HG02571 (cell line): ENCODE data around the gene CPNE5.
"Not testable (repeated sequence)": the region's sequence is repeated elsewhere in the genome, so short reads cannot be mapped to it uniquely, and the experiment has no call there.

Source experiments
- ATAC-seq: cut with Tn5 transposase; IDR thresholded peaks from one replicate; pipeline ENCODE4 v1.9.1; 2021; ENCODE audit warnings: mild to moderate bottlenecking, moderate library complexity; ENCODE audit not compliant: unreplicated experiment

CPNE5 gene

GRCh38 chr6:36817176-36817817 is 21.9 kb downstream of the CPNE5 start:
- ATAC-seq = no peak

GRCh38 chr6:36815962-36816735 is 23.1 kb downstream of the CPNE5 start:
- no peak for ATAC-seq

- ATAC-seq = no peak
Measured at GRCh38 chr6:36814249-36814648, 25.0 kb downstream of the CPNE5 start.

GRCh38 chr6:36813526-36813925 is 25.7 kb downstream of the CPNE5 start:
- no peak for ATAC-seq

GRCh38 chr6:36813047-36813446 is 26.2 kb downstream of the CPNE5 start:
- ATAC-seq = not testable (repeated sequence)

- no peak for ATAC-seq
Measured at GRCh38 chr6:36809941-36810803, 29.1 kb downstream of the CPNE5 start.

- ATAC-seq = no peak
Measured at GRCh38 chr6:36809156-36809555, 30.1 kb downstream of the CPNE5 start.

DNA sequence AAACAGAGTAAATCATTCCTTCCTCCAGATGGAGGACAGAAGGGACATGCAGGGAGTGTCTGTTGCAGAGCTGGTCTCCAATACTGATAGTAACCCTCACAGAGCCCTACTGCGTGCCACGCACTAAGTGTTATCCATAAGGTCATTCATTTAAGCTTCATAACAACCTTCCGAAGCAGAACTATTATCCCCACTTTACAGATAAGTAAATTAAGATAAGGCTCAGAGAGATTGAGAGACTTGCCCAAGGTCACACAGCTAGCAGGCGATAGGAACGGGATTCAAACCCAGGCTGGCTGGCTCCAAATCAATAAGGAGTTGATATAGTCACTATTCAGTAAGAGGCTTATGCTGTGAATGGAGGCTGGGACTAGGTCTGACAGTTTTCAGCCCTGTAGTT is 30.6 kb downstream of the CPNE5 start:
- ATAC-seq = no peak

DNA sequence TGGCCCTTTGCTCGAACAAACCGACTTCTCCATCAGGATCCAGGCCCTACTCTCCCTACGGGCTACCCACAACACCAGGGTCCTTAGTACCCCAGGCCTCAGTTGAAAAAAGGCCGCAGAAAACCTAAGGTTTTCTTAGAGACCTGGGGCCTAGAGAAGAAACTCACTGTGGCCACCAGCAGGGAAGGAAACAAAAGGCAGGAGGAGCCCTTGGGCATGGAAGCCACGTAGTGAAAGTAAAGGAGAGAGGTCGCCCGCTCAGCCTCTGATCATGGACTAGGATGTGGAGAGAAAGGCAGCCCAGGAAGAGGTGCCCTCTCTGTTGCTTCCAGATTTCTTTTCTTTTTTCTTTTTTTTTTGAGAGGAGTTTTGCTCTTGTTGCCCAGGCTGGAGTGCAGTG is 31.5 kb downstream of the CPNE5 start:
- ATAC-seq = no peak

DNA sequence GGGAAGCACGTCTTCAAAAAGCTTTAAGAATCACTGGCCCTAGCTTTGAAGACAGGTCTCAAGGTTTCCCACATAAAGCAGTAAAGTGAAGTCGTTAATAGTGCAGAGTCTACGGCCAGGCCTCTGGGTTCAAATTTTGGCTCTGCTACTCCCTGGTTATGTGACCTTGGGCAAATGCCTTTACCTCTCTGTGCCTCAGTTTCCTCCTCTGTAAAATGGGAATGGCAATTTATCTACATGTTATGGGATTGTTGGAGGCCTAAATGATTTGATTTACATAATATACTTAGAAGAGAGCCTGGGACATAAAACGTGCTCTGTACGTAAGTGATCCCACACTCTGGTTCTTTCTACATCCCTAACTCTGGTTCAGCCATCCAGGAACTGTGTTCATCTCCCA is 32.1 kb downstream of the CPNE5 start:
- no peak for ATAC-seq

- no peak for ATAC-seq
Measured at GRCh38 chr6:36805917-36806316, 33.3 kb downstream of the CPNE5 start.

DNA sequence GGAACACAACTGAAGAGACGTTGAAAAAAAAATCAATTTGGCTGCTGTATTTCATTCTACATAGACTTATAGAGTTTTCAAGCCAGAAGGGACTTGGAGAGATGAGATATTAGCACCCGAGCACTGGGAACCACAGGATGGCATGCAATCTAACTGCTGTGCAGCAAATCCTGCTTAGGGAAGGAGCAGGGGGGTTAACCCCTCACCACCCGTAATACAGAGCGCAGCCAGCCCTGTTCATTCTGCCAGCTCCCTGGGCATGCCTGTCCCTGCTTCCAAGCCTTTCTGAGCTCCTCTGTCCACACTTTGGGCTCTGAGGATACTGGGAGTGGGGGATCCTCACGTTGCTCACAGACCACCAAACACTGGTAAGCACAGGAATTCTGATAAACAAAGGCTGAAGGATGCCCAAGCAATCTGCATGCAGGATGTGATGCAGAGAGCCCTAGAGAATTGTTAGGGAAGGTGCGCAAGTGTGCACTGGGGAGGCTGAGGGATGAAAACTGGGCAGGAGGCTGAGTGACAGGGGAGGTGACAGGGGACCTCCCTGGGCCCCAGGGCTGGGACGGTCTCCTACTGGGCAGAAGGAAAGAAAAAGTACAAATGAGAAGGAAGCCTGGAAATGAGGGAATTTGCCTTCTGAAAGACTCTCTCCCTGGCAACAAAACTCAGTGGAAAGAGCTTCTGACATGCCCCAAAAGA is 34.0 kb downstream of the CPNE5 start:
- no peak for ATAC-seq

GRCh38 chr6:36804563-36804962 is 34.7 kb downstream of the CPNE5 start:
- no peak for ATAC-seq

DNA sequence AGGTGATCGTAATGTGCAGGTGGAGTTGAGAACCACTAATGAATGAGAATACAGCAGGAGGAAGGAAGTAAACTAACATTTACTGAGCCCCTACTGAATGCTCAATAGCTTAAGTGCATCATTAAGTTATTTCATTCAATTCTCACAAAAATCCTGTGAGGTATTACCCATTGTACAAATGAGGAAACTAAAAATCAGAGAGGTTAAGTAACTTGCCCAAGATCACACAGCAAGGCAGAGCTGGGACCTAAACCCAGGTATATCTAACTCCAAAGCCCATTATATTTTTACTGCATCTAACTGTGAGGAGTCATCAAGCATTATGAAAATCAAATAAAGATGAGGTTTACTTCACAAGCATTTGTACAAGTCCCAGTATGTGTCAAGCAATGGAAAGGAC is 35.3 kb downstream of the CPNE5 start:
- no peak for ATAC-seq

DNA sequence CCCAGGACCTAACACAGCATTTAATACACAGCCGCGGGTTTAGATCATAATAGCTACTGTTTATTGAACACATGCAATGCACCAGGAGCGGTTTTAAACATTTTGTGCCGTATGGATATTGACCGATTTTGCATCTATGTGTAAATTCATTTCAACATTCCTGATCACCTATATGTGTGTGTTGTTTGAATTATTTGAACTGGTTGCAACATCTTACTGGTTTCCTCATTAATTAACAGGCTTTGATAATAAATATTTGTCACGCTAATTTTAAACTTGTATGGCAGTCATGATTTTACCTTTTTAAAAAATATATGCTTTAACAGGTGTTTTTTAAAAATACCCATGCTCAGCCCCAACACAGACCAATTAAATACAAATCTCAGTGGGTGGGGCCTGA is 35.8 kb downstream of the CPNE5 start:
- ATAC-seq = no peak

DNA sequence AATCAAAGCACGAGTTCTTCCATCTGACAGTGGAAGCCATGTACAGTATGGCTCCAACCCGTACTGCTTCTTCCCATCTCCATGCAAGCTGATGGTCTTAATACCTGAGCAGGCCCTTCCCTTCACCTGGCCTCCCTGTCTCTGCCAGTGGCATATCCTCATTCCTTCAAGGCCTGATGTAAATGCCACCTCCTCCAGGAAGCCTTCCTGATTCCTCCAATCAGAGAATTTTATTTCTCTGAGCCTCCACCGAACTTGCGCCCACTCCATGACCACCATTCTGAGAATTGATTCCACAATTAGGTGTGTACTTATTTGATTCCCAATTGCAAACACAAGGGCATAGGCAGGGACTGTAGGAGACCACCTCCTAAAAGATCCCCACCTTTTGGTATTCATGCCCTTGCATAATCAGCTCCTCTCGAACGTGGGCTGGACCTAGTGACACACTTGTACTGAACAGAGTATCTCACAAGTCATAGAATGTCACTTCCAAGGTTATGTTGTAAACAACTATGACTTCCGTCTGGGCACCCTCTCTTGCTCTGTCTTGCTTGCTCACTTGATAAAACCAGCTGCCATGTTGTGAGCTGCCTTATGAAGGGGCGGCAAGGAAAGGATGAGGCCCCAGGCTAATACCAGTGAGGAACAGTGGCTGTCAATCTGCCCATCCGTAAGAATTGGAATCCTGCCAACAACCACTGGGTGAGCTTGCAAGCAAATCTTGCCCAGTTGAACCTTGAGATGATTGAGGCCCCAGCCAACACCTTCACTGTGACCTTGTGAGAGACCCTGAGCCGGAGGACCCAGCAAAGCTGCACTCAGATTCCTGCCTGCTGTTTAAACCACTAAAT is 38.8 kb downstream of the CPNE5 start:
- ATAC-seq = no peak

DNA sequence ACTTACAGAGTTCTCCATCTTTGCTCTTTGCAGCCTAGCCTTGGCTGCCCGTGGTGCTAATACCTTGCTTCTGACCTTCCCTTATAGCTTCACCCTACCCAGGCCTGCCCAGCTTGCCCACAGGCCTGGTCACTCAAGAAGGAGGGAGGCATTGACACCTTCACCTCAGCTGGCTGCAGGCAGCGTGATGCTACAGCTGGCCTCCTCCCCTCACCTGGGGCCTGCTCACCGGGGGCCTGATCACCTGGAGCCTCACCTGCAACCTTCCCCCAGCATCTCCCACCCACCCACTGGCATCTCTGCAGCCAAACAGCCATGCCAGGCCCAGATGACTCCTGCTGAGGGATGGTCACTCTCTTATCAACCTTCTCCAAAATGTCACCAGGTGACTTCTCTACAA is 40.4 kb downstream of the CPNE5 start:
- ATAC-seq = no peak

GRCh38 chr6:36797653-36798052 is 41.6 kb downstream of the CPNE5 start:
- ATAC-seq = no peak

DNA sequence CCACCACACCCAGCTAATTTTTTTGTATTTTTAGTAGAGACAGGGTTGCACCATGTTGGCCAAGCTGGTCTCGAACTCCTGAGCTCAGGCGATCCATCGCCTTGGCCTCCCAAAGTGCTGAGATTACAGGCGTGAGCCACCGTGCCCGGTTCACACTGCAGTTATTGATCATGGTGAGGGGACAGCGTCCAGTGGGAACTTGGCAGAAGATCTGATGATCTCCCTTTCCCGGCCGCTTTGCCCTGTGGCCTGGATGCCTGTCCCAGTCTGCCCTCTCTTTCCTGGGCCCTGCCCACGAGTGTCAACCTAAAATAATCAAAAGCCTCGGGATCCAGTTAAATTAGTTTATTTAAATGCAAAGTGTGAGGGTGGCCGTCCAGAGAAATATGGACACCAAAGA is 42.2 kb downstream of the CPNE5 start:
- ATAC-seq = no peak

DNA sequence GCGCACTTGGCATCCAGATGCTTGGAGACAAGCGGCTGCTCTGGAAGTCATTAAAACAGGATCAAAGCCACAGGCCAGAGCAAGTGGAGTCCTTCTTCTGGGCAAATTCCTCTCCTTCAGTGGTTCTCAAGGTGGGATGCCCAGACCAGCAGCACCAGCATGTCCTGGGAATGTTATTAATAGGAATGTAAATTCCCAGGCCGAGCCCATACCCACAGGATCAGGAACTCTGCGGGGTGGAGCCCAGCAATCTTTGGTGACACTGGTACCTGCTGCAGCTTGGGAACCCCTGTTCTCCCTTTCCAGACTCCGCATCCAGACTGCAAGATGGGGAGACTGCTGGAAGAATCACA is 44.6 kb downstream of the CPNE5 start:
- ATAC-seq = no peak
